CD4-positive, alpha-beta T cell treated with Interleukin-21 for 1 hour (primary cell): ENCODE results near the gene RIPOR2.
"Not testable (repeated sequence)": the region's sequence is repeated elsewhere in the genome, so short reads cannot be mapped to it uniquely, and the experiment has no call there.

Experiments
- DNase-seq: peaks from one replicate; pipeline ENCODE4 v3.0.0-alpha.2; 2020

RIPOR2 gene

DNA sequence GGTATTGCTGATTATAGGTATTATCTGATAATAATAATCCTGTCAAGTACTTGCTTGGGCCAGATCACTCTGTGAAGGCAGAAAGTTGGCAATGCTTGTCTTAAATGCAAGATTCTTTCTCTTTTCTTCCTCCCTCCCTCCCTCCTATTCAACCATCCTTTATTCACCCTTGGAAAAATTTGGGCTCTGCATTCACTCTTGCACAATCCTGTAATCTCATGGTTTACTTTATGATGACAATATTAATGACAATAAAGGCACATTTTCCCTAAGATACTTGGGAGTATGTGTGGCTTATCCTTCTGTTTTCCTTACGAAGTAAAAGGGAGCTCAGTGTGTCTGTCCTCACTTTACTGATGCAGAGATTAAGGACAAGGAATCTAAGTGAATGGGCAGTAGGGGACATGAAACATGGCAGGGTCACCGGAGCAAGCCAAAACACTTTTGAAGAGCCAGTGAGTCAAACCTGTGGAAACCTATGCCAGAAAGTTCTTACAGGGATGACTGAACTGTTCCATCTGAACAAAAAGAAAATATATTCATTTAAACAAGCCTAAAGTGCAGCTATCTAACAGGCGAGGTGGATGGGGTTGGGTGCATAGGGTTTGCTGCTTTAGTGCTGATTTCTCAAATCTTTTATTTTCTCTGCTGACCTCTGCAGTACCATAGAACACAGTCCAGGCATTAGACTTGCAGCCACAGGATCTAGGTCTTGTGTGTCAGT lies 14.6 kb upstream of the RIPOR2 start:
- DNase-seq: no peak

DNA sequence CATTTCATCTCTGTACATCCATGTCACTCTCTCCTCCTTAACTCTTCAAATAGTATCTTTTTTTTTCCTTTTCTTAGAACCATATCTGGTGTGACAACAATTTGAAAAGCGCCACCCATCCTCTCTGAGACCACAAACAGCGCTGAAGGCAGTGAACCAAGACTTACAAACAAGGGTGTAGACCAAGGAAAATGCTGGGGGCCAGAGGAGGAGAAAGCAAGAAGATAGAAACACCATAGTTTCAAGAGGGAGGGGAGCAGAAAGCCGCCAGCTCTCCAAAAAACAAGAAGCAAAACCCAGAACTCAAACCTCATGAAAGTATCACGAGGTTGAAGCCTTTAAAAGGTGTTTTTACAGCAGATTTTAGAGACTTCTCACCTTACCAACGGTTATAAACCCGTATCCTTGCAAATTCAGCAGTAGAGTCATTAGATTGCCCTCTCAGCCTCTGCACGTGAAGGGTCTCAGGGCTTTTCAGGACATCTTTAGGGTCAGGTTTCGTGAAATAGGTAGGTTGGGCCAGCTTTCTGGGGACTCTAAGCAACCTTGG lies 13.3 kb upstream of the RIPOR2 start:
- DNase-seq: peak; percentile 71

DNA sequence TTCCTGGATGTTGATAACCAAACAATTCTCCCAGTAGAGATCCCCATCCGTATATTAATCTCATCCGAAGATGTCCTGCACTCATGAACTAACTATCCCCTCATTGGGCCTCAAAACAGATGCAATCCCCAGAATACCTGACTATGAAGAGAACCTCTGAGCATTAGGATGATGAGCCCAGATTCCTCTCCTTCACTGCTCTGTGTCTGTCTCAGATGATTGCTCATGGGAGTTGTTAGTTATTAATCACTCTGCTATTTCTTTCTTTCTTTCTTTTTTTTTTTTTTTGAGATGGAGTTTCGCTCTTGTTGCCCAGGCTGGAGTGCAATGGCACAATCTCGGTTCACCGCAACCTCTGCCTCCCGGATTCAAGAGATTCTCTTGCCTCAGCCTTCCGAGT lies 12.5 kb upstream of the RIPOR2 start:
- not testable (repeated sequence) for DNase-seq

DNA sequence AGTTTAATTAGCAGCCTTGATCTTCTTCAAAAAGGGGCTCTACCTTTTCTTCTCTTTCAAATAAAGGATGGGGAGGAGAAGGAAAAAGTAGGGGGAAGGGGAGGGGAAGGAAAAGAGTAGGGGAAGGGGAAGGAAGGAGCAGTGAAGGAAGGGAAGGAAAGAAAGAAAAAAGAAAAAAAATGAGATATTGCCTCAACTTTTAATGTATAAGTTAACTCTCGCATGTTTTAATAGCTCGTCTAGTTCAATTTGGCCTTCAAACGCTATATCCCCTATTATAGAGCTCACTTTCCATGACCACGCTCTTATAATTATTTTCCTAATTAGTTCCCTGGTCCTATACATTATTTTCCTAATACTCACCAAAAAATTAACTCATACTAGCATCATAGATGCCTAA lies 11.9 kb upstream of the RIPOR2 start:
- DNase-seq: no peak

DNA sequence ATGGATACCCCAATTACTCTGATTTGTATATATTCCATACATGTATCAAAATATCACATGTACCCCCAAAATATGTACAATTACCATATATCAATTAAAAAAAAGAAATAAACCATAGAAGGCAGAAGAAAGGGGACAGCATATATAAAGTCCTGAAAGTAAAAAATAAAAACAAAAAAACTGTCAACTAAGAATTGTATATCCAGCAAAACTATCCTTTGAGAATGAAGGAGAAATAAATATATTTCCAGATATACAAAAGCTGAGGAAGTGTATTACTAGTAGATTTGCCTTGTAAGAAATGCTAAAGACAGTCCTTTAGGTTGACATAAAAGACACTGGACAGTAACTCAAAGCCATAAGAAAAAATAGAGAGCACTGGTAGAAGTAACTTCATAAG lies 9.3 kb upstream of the RIPOR2 start:
- no peak for DNase-seq

DNA sequence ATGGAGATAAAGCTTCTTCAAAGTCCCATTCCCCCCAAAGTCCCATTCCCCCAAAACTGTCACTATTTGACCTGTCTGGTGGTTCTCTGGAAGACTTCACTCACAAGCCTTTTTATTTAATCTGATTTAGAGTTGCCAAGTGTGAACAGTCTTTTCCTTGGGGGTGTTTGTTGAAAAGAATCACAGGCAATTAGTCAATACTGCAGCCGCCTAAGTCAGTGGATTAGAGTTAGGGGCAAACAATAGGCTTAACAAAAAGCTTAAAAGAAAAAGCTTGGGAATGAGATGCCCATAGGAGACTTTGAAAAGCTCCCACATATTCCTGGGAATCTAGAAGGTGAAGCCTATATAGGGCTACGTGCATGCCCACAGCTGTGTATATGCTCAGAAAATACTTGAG lies 8.0 kb upstream of the RIPOR2 start:
- no peak for DNase-seq

DNA sequence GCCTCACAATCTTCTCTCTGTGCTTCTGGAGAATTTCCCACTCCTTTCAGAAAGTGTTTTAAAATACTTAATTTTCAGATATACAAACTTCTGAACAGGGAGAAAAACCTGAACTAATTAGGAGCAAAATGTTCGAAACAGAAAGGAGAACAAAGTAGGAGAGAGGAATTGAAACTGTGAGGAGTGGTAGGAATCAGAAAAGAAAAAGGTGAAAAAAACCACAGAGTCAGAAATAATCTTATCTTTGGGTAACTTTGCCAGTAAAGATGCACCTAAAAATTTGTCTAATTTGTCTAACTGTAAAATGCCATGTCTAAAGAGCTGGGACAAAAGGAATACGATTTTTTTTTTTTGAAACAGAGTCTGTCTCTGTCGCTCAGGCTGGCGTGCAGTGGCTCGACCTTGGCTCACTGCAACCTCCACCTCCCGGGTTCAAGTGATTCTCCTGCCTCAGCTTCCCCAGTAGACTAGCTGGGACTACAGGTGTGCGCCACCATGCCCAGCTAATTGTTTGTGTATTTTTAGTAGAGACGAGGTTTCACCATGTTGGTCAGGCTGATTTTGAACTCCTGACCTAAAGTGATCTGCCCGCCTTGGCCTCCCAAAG lies 4.7 kb upstream of the RIPOR2 start:
- DNase-seq: no peak

DNA sequence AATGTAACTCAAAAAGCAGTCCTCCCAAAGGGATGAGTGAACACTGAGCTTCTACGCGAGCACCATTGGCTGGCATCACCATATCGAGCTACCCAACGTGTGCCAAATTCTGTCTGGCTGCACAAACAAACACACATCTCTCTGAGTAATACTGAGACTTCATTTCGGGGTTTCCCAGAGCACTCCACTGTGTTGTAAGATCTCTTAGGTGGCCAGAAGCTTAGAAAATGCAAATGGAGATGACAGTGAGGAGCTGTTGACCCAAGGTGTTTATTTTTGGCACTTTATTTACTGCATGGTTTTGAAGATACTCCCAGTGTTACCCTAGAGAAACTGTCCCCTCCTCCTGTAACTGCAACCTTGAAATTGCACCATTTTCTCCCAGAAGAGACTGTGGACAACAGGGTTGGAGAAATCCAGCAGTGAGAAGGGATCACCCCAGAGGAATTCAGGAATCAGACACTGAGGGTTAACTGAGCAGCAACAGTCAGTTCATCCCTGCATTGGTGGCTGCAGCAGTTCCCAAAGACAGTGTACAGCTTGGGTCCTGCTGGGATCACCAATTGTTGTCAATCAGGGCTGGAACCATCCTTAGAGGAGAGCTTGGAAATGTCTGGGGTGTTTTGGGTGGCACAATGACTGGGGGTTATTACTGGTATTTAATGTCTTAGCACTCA lies 1.0 kb upstream of the RIPOR2 start:
- peak; percentile 73 for DNase-seq

DNA sequence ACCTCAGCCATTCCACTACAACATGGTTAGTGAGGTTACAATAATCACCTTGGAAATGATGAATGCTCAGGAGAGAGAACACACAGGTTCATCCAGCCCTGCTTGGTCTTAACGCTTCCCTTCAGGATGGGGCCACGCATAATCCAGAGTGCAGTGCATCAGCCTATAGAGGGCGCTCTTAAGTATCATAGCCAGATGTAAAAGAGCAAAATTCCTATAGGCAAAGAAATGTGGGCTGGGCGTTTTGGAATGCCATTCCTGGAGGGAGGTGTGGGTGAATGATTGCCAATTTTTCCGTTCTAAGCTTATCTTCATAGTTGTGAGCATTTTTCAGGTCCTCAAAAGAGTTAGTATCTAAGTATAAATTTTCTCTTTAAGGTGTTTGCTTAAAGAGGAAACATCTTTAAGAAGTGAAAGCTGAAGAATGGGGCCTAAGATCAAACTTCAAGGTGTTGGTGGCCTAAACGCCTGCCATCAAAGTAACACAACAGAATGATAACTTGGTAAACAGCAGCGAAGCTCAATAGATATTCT lies 1.8 kb downstream of the RIPOR2 start:
- peak; percentile 74 for DNase-seq

DNA sequence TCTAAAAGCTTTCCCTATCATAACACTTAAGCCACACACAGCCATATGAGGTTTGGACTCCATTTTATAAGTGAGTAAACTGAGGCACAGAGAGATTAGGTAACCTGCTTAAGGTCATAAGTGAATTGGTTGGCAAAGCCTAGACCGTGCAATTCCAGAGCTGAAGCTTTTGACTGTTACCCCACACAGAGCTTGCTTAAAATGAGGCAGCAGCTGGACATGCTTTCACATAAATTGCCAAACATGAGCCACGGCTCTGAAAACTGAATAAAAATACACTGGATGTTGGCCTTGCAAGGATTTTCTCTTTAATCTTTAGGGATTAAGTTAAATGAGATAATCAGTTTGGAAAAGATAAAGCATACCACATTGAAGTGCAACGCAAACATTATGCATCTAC lies 2.5 kb downstream of the RIPOR2 start:
- no peak for DNase-seq

DNA sequence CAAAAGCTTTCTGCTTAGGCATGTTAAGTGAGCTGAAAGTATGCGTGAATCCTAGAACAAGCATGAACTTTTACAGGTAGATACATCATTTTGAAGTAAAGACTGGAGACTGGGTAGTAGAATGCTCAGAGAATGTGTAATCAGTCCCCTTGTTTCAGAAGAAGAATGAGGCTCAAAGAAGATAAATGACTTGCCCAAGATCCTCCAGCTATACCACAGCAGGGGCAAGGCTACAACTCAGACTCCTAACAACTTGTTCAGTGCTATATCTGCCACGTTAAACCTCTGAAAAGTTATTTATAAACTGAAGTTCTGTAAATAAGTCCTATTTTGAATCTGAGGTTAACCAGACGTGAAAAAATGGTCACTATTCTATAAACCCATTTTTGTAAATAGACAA lies 2.9 kb downstream of the RIPOR2 start:
- DNase-seq: no peak

DNA sequence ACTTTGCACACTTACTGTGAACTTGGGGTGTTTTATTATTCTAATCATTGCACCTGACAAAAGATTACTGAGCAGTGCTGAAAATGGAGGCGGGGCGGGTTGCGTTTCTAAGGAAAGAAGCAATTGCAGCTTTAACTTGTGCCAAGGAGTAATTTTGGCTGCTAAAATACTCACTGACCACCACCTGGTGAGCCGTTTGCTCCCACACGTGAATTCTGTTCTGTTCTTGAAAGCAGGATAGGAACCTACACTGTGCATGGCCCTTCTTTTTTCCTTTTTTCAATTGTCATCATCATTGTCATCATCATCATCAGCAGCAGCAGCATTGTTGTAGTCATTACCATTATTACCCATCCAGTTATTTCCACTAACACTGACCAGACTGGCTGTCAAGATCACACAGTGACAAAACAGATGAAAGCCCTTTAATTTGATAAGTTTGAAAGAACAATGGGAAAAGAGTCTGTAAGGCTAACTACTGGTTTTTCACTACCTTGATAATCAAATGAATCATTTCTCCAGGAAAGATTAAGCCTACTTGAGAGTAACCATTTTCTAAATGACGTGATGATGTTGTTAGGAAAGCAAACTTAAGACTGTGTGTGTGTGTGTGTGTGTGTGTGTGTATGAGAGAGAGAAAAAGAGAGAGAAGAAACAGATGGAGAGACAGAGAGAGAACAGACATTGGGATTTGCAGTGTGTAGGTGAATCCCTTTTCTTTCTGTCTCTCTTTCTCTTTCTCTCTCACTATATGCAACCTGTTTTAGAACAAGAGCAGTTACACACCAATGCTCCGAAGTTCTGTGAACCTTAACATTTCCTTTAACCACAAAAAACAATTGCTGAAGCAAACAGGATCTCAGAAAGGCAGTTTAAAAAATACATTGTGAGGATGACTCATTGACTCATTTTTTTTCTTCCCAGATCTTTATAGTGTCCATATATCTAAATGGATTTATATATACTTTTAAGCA lies 3.8 kb downstream of the RIPOR2 start:
- DNase-seq: peak; percentile 46

DNA sequence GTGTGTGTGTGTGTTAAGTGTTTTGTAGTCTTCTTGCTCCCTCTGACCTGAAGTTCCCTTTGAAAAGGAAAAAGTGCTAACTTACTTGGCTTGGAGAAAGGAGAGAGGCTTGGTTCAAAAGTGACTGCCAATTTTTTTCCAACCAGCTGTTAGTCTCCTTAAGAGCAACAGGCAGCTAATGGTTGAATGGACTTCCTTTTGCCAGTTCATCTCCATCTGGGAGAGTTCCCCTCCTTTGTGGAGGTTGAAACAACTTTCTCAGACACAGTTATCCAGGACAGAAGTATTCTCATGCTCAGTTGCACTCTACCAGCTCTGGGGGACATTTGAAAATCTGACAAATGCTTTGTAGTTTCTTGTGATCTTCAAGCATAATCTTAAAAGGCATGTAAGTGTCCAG lies 4.5 kb downstream of the RIPOR2 start:
- DNase-seq: no peak

DNA sequence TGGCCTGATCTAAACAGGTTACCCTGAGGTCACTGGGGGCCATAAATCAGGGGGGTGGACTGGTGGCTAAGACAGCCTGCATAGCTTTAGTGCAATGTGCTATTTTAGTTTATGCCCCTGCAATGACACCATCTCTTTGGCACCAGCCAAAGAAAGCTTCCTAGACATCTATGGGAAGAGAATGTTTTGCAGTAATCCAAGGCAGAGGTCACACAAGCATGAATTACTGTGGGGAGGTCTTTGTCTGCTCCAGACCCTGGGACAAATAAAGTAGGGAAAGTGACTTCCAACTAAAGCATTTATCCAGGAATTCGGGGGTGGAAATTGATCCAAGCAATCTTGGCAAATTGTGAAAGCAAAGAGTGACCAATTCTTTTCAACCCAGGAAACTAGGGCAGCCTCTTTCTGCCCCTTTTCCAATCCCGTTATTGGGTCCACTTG lies 5.3 kb downstream of the RIPOR2 start:
- DNase-seq: no peak

DNA sequence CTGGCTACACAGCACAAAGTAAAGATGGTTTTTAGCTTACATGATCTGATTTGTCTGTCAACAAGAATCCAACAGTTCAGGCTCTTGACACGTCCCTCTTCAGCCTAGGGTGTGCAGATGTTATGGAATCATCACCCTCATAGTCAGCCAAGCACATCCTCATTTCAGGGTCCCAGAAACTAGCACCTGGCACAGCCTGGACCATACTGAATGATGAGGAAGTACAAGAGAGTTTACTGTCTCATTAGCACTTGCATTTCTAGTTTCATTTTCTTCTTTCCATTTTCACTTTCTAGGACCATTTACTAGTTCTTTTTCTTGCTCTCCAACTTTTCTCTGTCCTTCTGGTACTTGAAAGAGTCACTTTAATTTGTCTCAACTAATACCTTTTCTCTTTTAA lies 6.5 kb downstream of the RIPOR2 start:
- DNase-seq: no peak

DNA sequence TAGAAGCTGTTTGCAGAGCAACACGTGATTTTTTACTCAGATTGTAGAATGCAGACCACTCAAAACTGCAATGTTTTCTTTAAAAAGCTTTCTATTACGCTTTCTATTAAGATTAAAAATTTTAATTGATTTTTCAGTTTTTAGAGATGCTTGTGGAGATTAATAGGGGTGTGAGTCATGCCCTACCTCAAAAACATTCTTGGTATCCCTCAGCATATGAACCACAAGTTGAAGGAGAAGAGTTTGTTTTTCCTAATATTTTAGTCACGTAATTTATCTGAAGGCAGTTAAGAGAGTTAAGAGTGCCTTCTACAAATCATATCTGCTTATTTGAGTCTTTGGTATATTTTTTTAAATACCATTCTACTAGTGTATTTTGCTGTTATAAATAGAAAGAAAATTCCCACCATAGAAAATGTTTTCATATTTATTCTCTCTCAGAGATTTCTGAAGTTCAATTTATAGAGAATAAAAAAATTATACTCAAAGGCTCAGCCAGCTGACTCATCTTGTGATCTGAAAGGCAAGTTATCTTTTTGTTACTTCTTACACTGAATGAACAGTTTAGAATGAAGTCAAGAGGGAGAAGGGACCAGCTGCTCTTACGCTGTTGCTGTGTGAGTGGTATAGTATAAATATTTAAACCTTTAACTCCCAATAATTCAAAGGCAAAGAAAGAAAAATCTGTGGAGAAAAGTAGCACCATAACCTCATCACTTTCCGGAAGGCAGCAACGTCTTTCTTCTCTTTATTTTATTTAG lies 7.6 kb downstream of the RIPOR2 start:
- DNase-seq: no peak

DNA sequence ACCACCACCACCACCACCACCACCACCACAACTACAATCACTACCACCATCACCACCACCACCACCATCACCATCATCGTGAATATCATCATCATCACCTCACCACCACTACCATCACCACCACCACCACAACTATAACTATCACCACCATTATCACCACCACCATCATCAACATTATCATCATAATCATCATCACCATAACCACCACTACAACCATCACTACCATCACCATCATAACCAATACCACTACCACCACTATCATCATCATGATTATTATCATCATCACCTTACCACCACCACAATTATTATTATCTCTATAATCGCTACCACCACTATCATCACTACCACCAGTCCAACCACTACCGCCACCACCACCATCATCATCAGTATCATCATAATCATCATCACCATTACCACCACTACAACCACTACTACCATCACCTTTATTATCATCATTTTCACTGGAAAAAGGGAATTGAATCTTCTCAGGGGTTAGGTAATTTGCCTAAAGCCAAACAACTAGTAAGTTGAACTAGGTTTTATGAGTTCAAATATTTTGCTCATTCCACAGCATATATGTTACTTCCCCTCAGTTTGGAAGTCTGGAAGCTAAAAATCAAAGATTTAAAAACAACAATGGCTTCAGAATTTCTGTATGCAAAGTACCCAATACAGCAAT lies 8.3 kb downstream of the RIPOR2 start:
- peak; percentile 59 for DNase-seq

DNA sequence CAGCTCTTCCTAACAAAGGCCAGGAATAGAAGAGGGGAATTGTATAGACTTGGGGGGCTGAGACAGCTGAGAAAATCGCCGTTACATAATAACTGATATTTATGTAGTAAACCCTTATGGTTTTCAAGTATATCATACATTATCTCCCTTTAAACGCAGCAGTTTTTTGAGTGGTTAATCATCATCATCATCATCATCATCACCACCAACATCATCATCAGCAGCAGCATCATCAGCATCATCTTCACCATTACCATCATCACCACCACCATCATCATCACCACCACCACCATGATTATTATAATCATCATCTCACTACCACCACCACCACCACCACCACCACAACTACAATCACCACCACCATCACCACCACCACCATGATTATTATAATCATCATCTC lies 9.1 kb downstream of the RIPOR2 start:
- DNase-seq: not testable (repeated sequence)

DNA sequence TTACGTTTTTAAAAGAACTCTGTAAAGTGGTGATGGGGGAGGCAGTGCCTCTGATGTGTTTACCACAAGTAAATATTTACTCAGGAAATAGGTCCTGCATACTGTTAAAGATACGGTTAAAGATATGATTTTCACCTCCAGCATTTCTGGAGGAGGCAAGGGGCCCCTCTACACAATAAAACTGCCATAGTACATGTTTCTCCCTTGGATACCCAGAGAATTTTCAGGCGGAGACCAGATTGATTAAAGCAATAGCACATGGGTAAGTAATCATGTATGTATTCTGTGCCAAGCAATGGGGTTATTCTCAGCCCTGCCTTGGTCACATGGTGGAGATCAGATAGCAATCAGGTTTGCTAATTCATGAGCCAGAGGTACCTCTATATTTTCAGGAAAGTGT lies 9.6 kb downstream of the RIPOR2 start:
- peak; percentile 51 for DNase-seq

DNA sequence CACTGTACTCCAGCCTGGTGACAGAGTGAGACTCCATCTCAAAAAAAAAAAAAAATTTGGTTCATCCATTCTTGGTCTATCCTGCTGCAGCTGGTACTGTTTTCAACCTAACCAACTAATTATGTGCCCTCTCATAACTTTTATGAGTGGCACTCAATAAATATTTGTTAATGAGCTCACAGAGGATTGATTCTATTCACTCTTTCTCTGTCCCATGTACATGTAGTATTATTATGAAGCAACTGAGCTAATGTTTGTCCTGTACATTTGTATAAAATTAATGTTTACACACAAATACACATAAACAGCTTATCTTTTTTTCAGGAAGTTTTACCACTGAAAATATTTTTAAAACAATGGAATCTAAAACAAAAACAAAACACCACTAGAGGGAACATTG lies 10.1 kb downstream of the RIPOR2 start:
- no peak for DNase-seq
